Measurements from ENCODE around the gene HBEGF.

Gene HBEGF

DNA sequence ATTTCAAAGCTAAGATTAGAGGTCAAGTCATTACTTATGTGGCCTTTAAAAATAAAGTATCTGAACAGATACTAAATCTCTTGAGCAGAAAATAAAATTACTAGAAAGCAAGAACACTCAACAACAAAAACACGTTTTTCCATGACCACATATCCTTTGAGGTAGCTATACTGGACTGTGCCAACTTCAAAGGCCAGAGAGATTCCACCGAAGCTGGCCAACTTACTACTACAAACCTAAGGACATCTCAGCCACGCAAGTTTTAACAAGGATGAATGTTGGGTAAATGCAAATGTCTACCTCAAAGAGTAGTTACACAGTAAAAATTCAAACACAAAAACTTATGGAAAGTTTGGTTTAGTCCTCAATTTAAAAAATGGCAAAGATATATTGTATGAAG is 62.4 kb downstream of the HBEGF start:
- peaks cover 5% of the 10 kb centered on the region; the same call in 1 of the 2 replicates for H3K36me3 ChIP-seq
- no peaks in the 10 kb centered on the region for H3K27me3 ChIP-seq (ENCODE audit: insufficient read depth, low read depth, severe bottlenecking)
- DNase-seq, result no peak
- H3K9me3 ChIP-seq (ENCODE audit: severe bottlenecking), result no peaks in the 10 kb centered on the region
- TF ChIP-seq, protein P1, sequence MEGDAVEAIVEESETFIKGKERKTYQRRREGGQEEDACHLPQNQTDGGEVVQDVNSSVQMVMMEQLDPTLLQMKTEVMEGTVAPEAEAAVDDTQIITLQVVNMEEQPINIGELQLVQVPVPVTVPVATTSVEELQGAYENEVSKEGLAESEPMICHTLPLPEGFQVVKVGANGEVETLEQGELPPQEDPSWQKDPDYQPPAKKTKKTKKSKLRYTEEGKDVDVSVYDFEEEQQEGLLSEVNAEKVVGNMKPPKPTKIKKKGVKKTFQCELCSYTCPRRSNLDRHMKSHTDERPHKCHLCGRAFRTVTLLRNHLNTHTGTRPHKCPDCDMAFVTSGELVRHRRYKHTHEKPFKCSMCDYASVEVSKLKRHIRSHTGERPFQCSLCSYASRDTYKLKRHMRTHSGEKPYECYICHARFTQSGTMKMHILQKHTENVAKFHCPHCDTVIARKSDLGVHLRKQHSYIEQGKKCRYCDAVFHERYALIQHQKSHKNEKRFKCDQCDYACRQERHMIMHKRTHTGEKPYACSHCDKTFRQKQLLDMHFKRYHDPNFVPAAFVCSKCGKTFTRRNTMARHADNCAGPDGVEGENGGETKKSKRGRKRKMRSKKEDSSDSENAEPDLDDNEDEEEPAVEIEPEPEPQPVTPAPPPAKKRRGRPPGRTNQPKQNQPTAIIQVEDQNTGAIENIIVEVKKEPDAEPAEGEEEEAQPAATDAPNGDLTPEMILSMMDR (IDR thresholded peaks at IDR 0.05; ENCODE audit: low read depth, low read length), result no peak
- no peak overlapping the region for H3K27ac ChIP-seq
- no peak overlapping the region for H3K4me3 ChIP-seq (ENCODE audit: low read depth, low read length)

Data from WERI-Rb-1 (cell line).